GM18873 (cell line): ENCODE measurements around the gene RTN4.

Experiments
- ATAC-seq: cut with Tn5 transposase; IDR thresholded peaks from one replicate; pipeline ENCODE4 v1.9.1; 2021; ENCODE audit warnings: mild to moderate bottlenecking, moderate library complexity, moderate number of reproducible peaks; ENCODE audit not compliant: unreplicated experiment, low FRiP score

RTN4 gene

GRCh38 chr2:54939446-54940118 is 110.7 kb downstream of the RTN4 start:
- ATAC-seq = no peak

DNA sequence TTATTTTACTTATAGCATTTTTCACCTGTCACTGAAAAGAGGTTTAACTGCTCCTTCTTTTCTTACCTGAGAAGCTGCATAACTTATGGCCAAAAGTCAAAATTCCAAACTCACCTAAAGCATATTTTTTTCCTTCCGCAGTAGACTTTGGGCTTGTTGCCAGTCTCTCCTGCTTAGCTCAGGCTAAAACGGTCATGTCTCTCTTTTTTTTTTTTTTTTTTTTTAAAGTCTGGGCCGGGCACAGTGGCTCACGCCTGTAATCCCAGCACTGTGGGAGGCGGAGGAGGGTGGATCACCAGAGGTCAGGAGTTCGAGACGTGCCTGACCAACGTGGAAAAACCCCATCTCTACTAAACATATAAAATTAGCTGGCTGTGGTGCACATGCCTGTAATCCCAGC is 113.5 kb downstream of the RTN4 start:
- ATAC-seq = no peak

GRCh38 chr2:54935389-54935788 is 114.9 kb downstream of the RTN4 start:
- ATAC-seq = no peak

- no peak for ATAC-seq
Observed at GRCh38 chr2:54931473-54931872, 118.8 kb downstream of the RTN4 start.

GRCh38 chr2:54928719-54929118 is 121.5 kb downstream of the RTN4 start:
- ATAC-seq = no peak

DNA sequence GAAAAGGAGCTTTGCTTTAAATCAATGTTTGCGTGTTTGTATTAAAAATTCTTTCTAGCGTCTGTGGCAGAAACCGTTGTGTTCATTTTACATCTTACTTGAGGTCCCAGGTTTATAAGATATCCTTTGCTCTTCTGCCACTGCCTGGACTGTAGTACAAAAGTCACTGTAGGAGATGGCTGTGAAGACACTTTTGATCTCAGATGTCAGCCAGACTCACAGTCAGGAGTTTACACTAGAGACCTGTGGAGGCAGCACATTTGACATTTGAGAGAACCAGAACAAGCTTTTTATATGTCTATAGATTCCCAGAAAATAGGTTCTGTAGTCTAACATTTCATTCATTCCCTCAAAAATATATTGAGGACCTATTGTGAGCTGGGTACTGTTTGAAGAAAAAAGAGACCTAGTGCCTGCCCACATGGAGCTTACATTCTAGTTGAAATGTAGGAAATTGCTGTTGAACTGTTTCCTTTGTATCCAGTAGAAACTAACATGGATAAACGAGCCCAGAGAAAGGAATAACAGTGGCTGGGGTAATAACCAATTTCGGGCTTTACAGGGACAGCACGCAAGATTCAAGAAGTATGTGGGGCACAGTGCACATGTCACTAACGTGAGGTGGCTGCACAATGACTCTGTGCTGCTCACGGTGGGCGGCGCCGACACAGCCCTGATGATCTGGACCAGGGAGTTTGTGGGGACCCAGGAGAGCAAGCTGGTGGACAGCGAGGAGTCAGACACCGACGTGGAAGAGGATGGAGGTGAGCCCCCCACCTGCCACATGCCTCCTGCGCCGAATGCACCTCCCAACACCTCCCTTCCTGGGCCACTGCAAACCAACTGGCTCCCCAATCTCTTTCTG is 122.3 kb downstream of the RTN4 start:
- no peak for ATAC-seq

- no peak for ATAC-seq
Observed at GRCh38 chr2:54927085-54927750, 123.0 kb downstream of the RTN4 start.

- no peak for ATAC-seq
Observed at GRCh38 chr2:54925022-54925421, 125.2 kb downstream of the RTN4 start.

- ATAC-seq = no peak
Observed at GRCh38 chr2:54924121-54924520, 126.1 kb downstream of the RTN4 start.
